ENCODE measurements around the gene PARP16.
"Not testable (repeated sequence)": the region's sequence is repeated elsewhere in the genome, so short reads cannot be mapped to it uniquely, and the experiment has no call there.

The PARP16 gene

DNA sequence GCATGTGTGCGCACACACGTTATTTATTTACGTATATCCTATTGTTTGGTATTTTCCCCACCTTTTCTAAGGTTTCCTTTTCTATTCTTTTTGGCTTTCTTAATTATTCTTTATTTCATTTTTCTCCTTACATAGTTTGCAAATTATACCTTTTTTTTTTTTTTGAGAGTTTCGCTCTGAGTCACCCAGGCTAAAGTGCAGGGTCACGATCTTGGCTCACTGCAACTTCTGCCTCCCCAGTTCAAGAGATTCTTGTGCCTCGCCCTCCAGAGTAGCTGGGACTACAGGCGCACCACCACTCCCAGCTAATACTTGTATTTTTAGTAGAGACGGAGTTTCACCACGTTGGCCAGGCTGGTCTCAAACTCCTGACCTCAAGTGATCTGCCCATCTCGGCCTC, 55.4 kb downstream of the PARP16 start (continued):
- TF ChIP-seq, protein P1, sequence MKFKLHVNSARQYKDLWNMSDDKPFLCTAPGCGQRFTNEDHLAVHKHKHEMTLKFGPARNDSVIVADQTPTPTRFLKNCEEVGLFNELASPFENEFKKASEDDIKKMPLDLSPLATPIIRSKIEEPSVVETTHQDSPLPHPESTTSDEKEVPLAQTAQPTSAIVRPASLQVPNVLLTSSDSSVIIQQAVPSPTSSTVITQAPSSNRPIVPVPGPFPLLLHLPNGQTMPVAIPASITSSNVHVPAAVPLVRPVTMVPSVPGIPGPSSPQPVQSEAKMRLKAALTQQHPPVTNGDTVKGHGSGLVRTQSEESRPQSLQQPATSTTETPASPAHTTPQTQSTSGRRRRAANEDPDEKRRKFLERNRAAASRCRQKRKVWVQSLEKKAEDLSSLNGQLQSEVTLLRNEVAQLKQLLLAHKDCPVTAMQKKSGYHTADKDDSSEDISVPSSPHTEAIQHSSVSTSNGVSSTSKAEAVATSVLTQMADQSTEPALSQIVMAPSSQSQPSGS (tag by site-specific recombination; IDR thresholded peaks at IDR 0.05; ENCODE audit: low read depth): no peak

DNA sequence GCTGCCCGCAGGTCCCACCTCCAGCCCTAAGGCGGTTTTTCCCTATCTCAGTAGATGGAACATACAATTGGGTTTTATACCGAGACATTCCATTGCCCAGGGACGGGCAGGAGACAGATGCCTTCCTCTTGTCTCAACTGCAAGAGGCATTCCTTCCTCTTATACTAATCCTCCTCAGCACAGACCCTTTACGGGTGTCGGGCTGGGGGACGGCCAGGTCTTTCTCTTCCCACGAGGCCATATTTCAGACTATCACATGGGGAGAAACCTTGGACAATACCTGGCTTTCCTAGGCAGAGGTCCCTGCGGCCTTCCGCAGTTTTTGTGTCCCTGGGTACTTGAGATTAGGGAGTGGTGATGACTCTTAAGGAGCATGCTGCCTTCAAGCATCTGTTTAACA, 59.8 kb downstream of the PARP16 start:
- H3K27ac ChIP-seq (ENCODE audit: extremely low read depth, low read depth, low read length); H3K36me3 ChIP-seq (ENCODE audit: control insufficient read depth in 2 of 2, insufficient read depth in 1 of 2, low read length in 2 of 2); CTCF ChIA-PET; POLR2A ChIA-PET; H3K4me1 ChIP-seq (ENCODE audit: control insufficient read depth, insufficient read depth, low read length); H3K9me3 ChIP-seq (ENCODE audit: control insufficient read depth, insufficient read depth, low read depth, low read length); H3K4me3 ChIP-seq (ENCODE audit: low read depth, low read length): not testable (repeated sequence)

DNA sequence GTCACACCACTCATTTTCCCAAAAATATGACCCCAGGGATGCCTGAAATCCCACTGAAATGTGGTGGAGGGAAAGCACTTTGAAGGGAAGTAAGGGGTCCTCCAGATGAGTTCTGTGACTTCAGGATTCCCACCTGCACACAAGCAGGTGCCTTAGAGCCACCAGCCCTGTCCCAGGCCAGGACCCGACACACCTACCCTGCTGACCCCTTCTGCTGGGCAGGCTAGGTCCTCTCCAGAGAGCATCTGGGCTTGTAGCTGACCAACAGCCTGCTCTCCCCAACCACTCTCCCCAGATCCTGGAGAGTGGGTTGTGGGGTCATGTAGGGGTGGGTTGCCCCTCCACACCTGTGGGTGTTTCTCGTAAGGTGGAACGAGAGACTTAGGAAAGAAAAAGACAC, 60.5 kb downstream of the PARP16 start:
- Histone ChIP-seq H3K4me3 (ENCODE audit: low read depth, low read length) (no peak overlapping the region), H3K36me3 (ENCODE audit: control insufficient read depth in 2 of 2, insufficient read depth in 1 of 2, low read length in 2 of 2) (no peaks in the 10 kb centered on the region), H3K4me1 (ENCODE audit: control insufficient read depth, insufficient read depth, low read length) (no peaks in the 10 kb centered on the region), H3K27ac (ENCODE audit: extremely low read depth, low read depth, low read length) (no peak overlapping the region), H3K9me3 (ENCODE audit: control insufficient read depth, insufficient read depth, low read depth, low read length) (no peaks in the 10 kb centered on the region)
- ChIA-PET POLR2A (no interaction called here), CTCF (no interaction called here)
- TF ChIP-seq ZNF561 (tag by site-specific recombination; IDR thresholded peaks at IDR 0.05; ENCODE audit: borderline replicate concordance): no peak
- no peak for TF ChIP-seq ZNF433 (tag by site-specific recombination; IDR thresholded peaks at IDR 0.05; ENCODE audit: low read depth)
- TF ChIP-seq ZNF521 (tag by site-specific recombination; IDR thresholded peaks at IDR 0.05): no peak
- TF ChIP-seq ZNF202 (tag by site-specific recombination; IDR thresholded peaks at IDR 0.05; ENCODE audit: borderline replicate concordance): no peak
- TF ChIP-seq, protein P1 (tag by site-specific recombination; IDR thresholded peaks at IDR 0.05; ENCODE audit: low read depth): no peak
- TF ChIP-seq, protein P2, sequence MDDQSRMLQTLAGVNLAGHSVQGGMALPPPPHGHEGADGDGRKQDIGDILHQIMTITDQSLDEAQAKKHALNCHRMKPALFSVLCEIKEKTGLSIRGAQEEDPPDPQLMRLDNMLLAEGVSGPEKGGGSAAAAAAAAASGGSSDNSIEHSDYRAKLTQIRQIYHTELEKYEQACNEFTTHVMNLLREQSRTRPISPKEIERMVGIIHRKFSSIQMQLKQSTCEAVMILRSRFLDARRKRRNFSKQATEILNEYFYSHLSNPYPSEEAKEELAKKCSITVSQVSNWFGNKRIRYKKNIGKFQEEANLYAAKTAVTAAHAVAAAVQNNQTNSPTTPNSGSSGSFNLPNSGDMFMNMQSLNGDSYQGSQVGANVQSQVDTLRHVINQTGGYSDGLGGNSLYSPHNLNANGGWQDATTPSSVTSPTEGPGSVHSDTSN (CRISPR knock-in tag; IDR thresholded peaks at IDR 0.05): no peak
- TF ChIP-seq ZNF350 (tag by site-specific recombination; IDR thresholded peaks at IDR 0.05): no peak
- TF ChIP-seq MYNN (tag by site-specific recombination; IDR thresholded peaks at IDR 0.05; ENCODE audit: borderline replicate concordance): no peak
- no peak for TF ChIP-seq ZNF768 (tag by site-specific recombination; IDR thresholded peaks at IDR 0.05)
- no peak for TF ChIP-seq ZEB2 (tag by site-specific recombination; IDR thresholded peaks at IDR 0.05)
- no peak for TF ChIP-seq TRIM28 (IDR thresholded peaks at IDR 0.05; ENCODE audit: borderline replicate concordance, low read length)
- TF ChIP-seq, protein P3, sequence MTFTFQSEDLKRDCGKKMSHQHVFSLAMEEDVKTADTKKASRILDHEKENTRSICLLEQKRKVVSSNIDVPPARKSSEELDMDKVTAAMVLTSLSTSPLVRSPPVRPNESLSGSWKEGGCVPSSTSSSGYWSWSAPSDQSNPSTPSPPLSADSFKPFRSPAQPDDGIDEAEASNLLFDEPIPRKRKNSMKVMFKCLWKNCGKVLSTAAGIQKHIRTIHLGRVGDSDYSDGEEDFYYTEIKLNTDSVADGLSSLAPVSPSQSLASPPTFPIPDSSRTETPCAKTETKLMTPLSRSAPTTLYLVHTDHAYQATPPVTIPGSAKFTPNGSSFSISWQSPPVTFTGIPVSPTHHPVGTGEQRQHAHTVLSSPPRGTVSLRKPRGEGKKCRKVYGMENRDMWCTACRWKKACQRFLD (tag by site-specific recombination; IDR thresholded peaks at IDR 0.05): no peak
- TF ChIP-seq ZNF394 (tag by site-specific recombination; IDR thresholded peaks at IDR 0.05; ENCODE audit: borderline replicate concordance): no peak
- no peak for TF ChIP-seq ZNF626 (tag by site-specific recombination; IDR thresholded peaks at IDR 0.05)
- TF ChIP-seq SCRT1 (tag by site-specific recombination; IDR thresholded peaks at IDR 0.05; ENCODE audit: borderline replicate concordance): no peak
- no peak for TF ChIP-seq ZNF549 (tag by site-specific recombination; IDR thresholded peaks at IDR 0.05)
